ENCODE measurements around the gene SLC6A11.
A peak's percentile ranks its signal among the peaks of the same experiment; 100 is the strongest.

SLC6A11 gene

DNA sequence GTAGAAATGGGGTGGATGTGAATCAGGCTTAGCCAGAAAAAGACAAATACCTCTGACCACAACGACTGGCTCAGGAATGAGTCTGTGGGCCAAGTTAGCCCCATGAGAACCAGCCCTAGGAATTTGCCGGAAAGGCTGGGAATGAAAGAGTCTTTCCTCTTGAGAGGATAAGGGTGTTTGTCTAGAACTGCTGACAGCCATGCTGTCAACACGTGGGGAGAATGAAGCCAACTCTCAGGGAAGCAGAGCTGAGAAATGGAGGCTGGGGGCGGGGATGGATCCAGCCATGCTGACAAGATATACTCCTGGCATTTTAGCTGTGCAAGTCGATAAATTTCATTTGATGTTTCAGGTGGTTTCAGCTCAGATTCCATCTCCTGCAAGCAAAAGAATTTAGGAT, 165.9 kb downstream of the SLC6A11 start:
- Histone ChIP-seq H3K79me1 (replicated peaks; ENCODE audit: low read length, poor library complexity, severe bottlenecking) (no peaks in the 10 kb centered on the region), H3K27me3 (ENCODE audit: control insufficient read depth in 1 of 2, insufficient read depth in 1 of 2, low read length in 2 of 2) (peaks cover 29 to 49% of the 10 kb centered on the region in 2 experiments)

DNA sequence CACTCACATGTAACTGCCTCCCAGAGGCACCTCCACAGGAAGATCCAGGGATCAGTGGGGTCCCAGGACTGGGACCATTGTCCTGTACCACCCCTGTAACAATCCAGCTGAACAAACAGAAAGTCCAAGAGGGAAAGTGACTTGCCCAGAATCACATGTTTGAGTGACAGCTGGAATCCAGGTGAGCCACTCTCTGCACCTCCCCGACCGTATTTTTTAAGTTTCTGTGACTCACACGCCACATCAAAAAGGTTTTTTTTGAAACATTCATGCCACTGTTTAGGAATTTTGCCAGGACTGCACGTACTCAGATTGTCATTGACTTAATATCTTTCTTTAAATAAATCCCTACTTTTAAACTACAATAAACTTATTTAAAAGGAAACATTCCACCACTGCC, 166.8 kb downstream of the SLC6A11 start:
- Histone ChIP-seq H3K9me3 (ENCODE audit: control insufficient read depth, low read length) (no peaks in the 10 kb centered on the region), H3K4ac (ENCODE audit: low read depth in 1 of 2, low read length in 2 of 2) (no peak overlapping the region), H3K4me2 (ENCODE audit: low read length, poor library complexity, severe bottlenecking) (no peak overlapping the region), H4K91ac (ENCODE audit: low read length) (no peak overlapping the region), H3K4me3 (ENCODE audit: insufficient read depth in 1 of 2, low read depth in 1 of 2, low read length in 2 of 2) (no peak overlapping the region), H3K18ac (ENCODE audit: low read depth in 1 of 2, low read length in 2 of 2) (no peak overlapping the region), H3K4me1 (ENCODE audit: control insufficient read depth, insufficient read depth, low read depth, low read length) (peaks cover 6% of the 10 kb centered on the region), H2BK15ac (ENCODE audit: low read depth, poor library complexity, severe bottlenecking) (no peak overlapping the region), H3K14ac (ENCODE audit: low read length in 2 of 2) (no peak overlapping the region), H2BK5ac (ENCODE audit: low read depth, low read length, poor library complexity, severe bottlenecking) (no peak overlapping the region), H3K36me3 (ENCODE audit: control insufficient read depth in 1 of 2, insufficient read depth in 2 of 2, low read depth in 1 of 2, low read length in 2 of 2) (no peaks in the 10 kb centered on the region), H2AFZ (ENCODE audit: low read depth, low read length) (no peak overlapping the region), H4K8ac (ENCODE audit: low read length) (no peak overlapping the region), H3K79me1 (replicated peaks; ENCODE audit: low read length, poor library complexity, severe bottlenecking) (no peaks in the 10 kb centered on the region), H2BK12ac (ENCODE audit: low read length in 2 of 2) (no peak overlapping the region), H2BK120ac (ENCODE audit: low read depth, low read length) (no peak overlapping the region), H3K27me3 (ENCODE audit: control insufficient read depth in 1 of 2, insufficient read depth in 1 of 2, low read length in 2 of 2) (peaks cover 35 to 52% of the 10 kb centered on the region in 2 experiments), H2AK5ac (ENCODE audit: low read length, severe bottlenecking) (peak overlapping the region; percentile 53), H3K27ac (ENCODE audit: low read length, poor library complexity, severe bottlenecking) (no peak overlapping the region), H3K9ac (ENCODE audit: low read length) (no peak overlapping the region), H3K23ac (ENCODE audit: low read length in 2 of 2) (no peak overlapping the region)
- WGBS = 41% methylated on average over 4 of the region's 4 CpGs
- DNase-seq = no peak

More for the DNA sequence above, 165.9 kb downstream of the SLC6A11 start:
- DNase-seq = no peak
- Histone ChIP-seq H3K4me2 (ENCODE audit: low read length, poor library complexity, severe bottlenecking) (no peak overlapping the region), H3K27ac (ENCODE audit: low read length, poor library complexity, severe bottlenecking) (no peak overlapping the region), H3K4me1 (ENCODE audit: control insufficient read depth, insufficient read depth, low read depth, low read length) (peaks cover 10% of the 10 kb centered on the region), H3K4me3 (ENCODE audit: insufficient read depth in 1 of 2, low read depth in 1 of 2, low read length in 2 of 2) (no peak overlapping the region), H2AFZ (ENCODE audit: low read depth, low read length) (no peak overlapping the region), H2BK15ac (ENCODE audit: low read depth, poor library complexity, severe bottlenecking) (no peak overlapping the region), H4K91ac (ENCODE audit: low read length) (no peak overlapping the region), H4K8ac (ENCODE audit: low read length) (no peak overlapping the region), H2BK5ac (ENCODE audit: low read depth, low read length, poor library complexity, severe bottlenecking) (no peak overlapping the region), H3K9me3 (ENCODE audit: control insufficient read depth, low read length) (no peaks in the 10 kb centered on the region), H2BK12ac (ENCODE audit: low read length in 2 of 2) (no peak overlapping the region), H3K9ac (ENCODE audit: low read length) (no peak overlapping the region), H2AK5ac (ENCODE audit: low read length, severe bottlenecking) (no peak overlapping the region), H3K4ac (ENCODE audit: low read depth in 1 of 2, low read length in 2 of 2) (no peak overlapping the region), H3K14ac (ENCODE audit: low read length in 2 of 2) (no peak overlapping the region), H2BK120ac (ENCODE audit: low read depth, low read length) (no peak overlapping the region), H3K18ac (ENCODE audit: low read depth in 1 of 2, low read length in 2 of 2) (no peak overlapping the region), H3K36me3 (ENCODE audit: control insufficient read depth in 1 of 2, insufficient read depth in 2 of 2, low read depth in 1 of 2, low read length in 2 of 2) (no peaks in the 10 kb centered on the region), H3K23ac (ENCODE audit: low read length in 2 of 2) (no peak overlapping the region)
- 56% methylated on average over 5 of the region's 5 CpGs for WGBS

DNA sequence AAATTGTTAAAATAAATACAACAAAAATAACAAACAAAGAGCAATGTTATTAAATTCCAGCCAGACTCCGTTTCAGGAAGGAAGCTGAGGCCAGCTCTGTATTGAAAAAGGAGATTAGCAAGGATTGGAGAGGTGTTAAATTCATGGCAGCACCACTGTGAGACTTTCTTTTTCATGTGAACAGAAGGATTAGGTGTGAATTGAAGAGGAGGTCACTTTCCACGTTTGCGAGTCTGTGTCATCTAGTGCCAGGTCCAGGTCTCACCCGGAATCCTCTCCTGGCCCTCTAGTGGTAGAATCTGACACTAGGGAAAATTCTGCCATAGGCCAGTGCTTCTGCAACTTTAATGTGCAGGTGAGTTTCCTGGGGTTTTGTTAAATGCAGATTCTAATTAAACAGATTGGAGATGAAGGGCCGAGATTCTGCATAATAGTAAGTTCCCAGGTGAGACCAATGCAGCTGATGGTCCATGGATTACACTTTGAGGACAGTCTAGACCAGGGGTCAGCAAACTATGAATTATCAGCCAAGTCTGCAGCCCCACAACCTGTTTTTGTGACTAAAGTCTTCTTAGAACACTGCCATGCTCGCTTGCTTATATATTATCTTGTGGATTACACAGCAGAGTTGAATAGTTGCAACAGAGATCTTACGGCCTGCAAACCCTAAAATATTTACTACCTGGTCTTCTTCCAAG, 167.3 kb downstream of the SLC6A11 start:
- H3K27me3 ChIP-seq (ENCODE audit: control insufficient read depth in 1 of 2, insufficient read depth in 1 of 2, low read length in 2 of 2) = peaks cover 41 to 53% of the 10 kb centered on the region in 2 experiments
- peak; percentile 22 for DNase-seq
- H2AFZ ChIP-seq (ENCODE audit: low read depth, low read length) = no peak overlapping the region
- no peak overlapping the region for H3K18ac ChIP-seq (ENCODE audit: low read depth in 1 of 2, low read length in 2 of 2)
- no peaks in the 10 kb centered on the region for H3K79me1 ChIP-seq (replicated peaks; ENCODE audit: low read length, poor library complexity, severe bottlenecking)
- H3K4me1 ChIP-seq (ENCODE audit: control insufficient read depth, insufficient read depth, low read depth, low read length) = peaks cover 3% of the 10 kb centered on the region
- H3K23ac ChIP-seq (ENCODE audit: low read length in 2 of 2) = no peak overlapping the region
- WGBS = 34% methylated on average over 7 of the region's 7 CpGs
- H3K9me3 ChIP-seq (ENCODE audit: control insufficient read depth, low read length) = no peaks in the 10 kb centered on the region
- no peak overlapping the region for H2BK120ac ChIP-seq (ENCODE audit: low read depth, low read length)
- H2AK5ac ChIP-seq (ENCODE audit: low read length, severe bottlenecking) = no peak overlapping the region
- peak overlapping the region; percentile 38 for H3K4me2 ChIP-seq (ENCODE audit: low read length, poor library complexity, severe bottlenecking)
- H4K91ac ChIP-seq (ENCODE audit: low read length) = no peak overlapping the region
- no peaks in the 10 kb centered on the region for H3K36me3 ChIP-seq (ENCODE audit: control insufficient read depth in 1 of 2, insufficient read depth in 2 of 2, low read depth in 1 of 2, low read length in 2 of 2)
- H4K8ac ChIP-seq (ENCODE audit: low read length) = no peak overlapping the region
- no peak overlapping the region for H2BK5ac ChIP-seq (ENCODE audit: low read depth, low read length, poor library complexity, severe bottlenecking)
- H2BK15ac ChIP-seq (ENCODE audit: low read depth, poor library complexity, severe bottlenecking) = no peak overlapping the region
- no peak overlapping the region for H3K4me3 ChIP-seq (ENCODE audit: insufficient read depth in 1 of 2, low read depth in 1 of 2, low read length in 2 of 2)
- no peak overlapping the region for H3K14ac ChIP-seq (ENCODE audit: low read length in 2 of 2)
- no peak overlapping the region for H3K27ac ChIP-seq (ENCODE audit: low read length, poor library complexity, severe bottlenecking)
- no peak overlapping the region for H2BK12ac ChIP-seq (ENCODE audit: low read length in 2 of 2)
- H3K9ac ChIP-seq (ENCODE audit: low read length) = no peak overlapping the region
- no peak overlapping the region for H3K4ac ChIP-seq (ENCODE audit: low read depth in 1 of 2, low read length in 2 of 2)

DNA sequence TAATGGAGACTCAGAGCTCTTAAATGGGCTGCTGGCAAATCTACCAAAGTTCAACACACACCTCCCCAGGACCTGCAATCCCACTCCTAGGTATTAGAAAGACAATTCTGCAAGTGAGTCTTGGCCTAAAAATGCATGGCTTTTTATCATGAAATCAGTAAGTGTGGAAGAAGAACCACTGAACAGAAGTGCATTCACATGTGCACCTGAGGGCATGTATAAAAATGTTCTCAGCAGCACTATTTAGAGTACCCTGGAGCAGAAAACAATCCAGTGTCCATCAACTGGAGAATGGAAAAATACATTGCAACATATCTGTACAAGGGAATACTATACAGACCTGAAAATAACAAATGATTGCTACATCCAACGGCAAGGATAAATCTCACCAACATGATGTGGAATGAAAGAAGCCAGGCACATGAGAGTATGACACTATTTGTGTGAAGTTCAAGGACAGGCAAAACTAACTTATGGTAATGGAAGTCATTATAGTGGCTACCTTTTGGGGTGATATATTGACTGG, 168.4 kb downstream of the SLC6A11 start:
- no peak overlapping the region for H3K27ac ChIP-seq (ENCODE audit: low read length, poor library complexity, severe bottlenecking)
- no peaks in the 10 kb centered on the region for H3K9me3 ChIP-seq (ENCODE audit: control insufficient read depth, low read length)
- no peaks in the 10 kb centered on the region for H3K36me3 ChIP-seq (ENCODE audit: control insufficient read depth in 1 of 2, insufficient read depth in 2 of 2, low read depth in 1 of 2, low read length in 2 of 2)
- no peak for DNase-seq
- H3K79me1 ChIP-seq (replicated peaks; ENCODE audit: low read length, poor library complexity, severe bottlenecking) = no peaks in the 10 kb centered on the region
- H3K4me2 ChIP-seq (ENCODE audit: low read length, poor library complexity, severe bottlenecking) = no peak overlapping the region
- H4K91ac ChIP-seq (ENCODE audit: low read length) = no peak overlapping the region
- no peak overlapping the region for H2BK15ac ChIP-seq (ENCODE audit: low read depth, poor library complexity, severe bottlenecking)
- H2BK5ac ChIP-seq (ENCODE audit: low read depth, low read length, poor library complexity, severe bottlenecking) = no peak overlapping the region
- H3K27me3 ChIP-seq (ENCODE audit: control insufficient read depth in 1 of 2, insufficient read depth in 1 of 2, low read length in 2 of 2) = peaks cover 44 to 64% of the 10 kb centered on the region in 2 experiments
- H3K4ac ChIP-seq (ENCODE audit: low read depth in 1 of 2, low read length in 2 of 2) = no peak overlapping the region
- no peak overlapping the region for H3K4me3 ChIP-seq (ENCODE audit: insufficient read depth in 1 of 2, low read depth in 1 of 2, low read length in 2 of 2)
- H2BK120ac ChIP-seq (ENCODE audit: low read depth, low read length) = no peak overlapping the region
- no peak overlapping the region for H2AK5ac ChIP-seq (ENCODE audit: low read length, severe bottlenecking)
- H3K9ac ChIP-seq (ENCODE audit: low read length) = no peak overlapping the region
- H2AFZ ChIP-seq (ENCODE audit: low read depth, low read length) = no peak overlapping the region
- no peak overlapping the region for H3K18ac ChIP-seq (ENCODE audit: low read depth in 1 of 2, low read length in 2 of 2)
- H4K8ac ChIP-seq (ENCODE audit: low read length) = no peak overlapping the region
- WGBS = 86% methylated on average over 1 of the region's 1 CpG
- H3K4me1 ChIP-seq (ENCODE audit: control insufficient read depth, insufficient read depth, low read depth, low read length) = peaks cover 3% of the 10 kb centered on the region
- H3K23ac ChIP-seq (ENCODE audit: low read length in 2 of 2) = no peak overlapping the region
- no peak overlapping the region for H3K14ac ChIP-seq (ENCODE audit: low read length in 2 of 2)
- no peak overlapping the region for H2BK12ac ChIP-seq (ENCODE audit: low read length in 2 of 2)
